CD4-positive, alpha-beta T cell treated with Interferon gamma for 1 hour (primary cell): ENCODE data around the gene SF3B3.

Experiments used
- DNase-seq: peaks from one replicate; pipeline ENCODE4 v3.0.0-alpha.2; 2020

The SF3B3 gene

DNA sequence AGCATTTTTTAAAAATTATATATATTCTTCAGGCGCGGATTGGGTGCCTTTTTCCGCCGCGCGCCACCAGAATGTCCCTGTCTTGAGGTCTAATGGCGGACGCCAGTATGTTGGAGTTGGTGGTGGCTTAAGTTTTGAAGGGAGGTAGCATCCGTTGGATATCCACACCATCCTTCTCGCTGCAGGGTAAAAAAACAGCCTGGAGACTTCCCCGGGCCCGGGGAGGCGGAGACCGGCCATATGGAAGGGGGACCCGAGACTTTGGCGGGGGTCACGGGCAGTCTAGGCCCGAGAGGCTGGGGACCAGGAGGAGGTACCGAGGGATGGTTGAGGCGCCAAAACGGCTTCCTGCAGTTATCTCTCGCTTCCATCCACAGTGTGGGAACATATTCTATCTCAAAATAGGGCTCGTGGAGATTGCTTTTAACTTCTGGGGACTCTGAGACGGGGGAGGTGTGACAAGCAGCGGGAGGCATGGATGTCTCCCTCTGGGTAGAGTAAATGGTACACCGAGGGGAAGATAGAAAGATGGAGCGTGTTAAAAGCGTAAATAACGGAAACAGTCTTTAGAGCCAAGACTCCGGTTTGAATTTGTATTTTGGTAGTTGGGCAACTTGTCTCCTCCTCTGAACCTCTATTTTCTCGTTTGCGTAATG lies at the start of gene SF3B3:
Gene SF3B3 (plus strand): TSS at position 74 of the 656 bp plus-strand sequence. CDS start 2,841 bp downstream, outside the sequence.
- peak; percentile 72 for DNase-seq

DNA sequence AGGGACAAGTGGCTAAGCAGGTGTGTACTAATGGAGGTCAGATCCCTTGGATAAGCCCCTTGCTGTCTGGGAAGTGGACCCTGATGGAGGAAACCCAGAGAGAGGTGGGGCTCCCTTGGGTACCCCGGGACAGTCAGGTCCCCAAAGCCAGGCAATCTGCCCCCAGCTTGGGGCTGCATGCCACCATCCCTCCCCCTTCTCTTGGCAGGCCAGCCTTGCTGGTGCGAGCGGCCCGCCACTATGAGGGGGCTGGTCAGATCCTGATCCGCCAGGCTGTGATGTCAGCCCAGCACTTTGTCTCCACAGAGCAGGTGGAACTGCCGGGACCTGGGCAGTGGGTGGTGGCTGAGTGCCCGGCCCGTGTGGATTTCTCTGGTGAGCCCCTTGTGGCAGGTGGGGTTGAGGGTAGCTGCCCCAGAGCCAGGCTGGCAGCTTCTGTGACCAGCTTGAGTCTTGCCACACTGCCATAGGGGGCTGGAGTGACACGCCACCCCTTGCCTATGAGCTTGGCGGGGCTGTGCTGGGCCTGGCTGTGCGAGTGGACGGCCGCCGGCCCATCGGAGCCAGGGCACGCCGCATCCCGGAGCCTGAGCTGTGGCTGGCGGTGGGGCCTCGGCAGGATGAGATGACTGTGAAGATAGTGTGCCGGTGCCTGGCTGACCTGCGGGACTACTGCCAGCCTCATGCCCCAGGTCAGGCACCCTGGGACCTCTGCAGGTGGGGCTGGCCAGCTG lies 49.1 kb upstream of the SF3B3 start:
- no peak for DNase-seq

DNA sequence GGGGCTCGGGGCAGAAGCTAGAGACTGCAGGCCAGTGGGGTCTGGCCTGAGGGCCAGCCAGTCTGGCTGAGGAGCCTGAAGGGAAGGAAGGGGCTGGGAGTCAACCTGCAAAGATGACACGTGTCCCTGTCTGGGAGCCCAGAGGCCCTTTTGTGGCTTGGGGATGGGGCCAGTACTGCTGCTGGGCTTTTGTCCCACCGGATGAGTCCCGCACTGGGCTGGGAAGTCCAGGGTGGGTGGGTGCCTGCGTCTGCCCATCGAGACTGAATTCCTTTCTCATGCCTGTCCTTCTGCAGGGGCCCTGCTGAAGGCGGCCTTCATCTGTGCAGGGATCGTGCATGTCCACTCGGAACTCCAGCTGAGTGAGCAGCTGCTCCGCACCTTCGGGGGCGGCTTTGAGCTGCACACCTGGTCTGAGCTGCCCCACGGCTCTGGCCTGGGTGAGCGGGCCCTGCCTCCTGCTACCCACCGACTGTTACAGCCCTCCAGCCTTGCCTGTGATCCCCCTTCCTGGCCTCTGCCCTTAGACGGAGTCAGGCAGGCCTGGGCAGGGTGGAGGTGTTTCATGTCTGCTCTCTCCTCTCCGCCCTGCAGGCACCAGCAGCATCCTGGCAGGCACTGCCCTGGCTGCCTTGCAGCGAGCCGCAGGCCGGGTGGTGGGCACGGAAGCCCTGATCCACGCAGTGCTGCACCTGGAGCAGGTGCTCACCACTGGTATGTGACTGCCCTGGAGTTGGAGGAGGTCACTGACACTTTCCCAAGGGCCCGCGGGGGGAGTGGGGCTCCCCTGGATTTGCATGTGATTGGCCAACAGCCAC lies 48.4 kb upstream of the SF3B3 start:
- DNase-seq: no peak

DNA sequence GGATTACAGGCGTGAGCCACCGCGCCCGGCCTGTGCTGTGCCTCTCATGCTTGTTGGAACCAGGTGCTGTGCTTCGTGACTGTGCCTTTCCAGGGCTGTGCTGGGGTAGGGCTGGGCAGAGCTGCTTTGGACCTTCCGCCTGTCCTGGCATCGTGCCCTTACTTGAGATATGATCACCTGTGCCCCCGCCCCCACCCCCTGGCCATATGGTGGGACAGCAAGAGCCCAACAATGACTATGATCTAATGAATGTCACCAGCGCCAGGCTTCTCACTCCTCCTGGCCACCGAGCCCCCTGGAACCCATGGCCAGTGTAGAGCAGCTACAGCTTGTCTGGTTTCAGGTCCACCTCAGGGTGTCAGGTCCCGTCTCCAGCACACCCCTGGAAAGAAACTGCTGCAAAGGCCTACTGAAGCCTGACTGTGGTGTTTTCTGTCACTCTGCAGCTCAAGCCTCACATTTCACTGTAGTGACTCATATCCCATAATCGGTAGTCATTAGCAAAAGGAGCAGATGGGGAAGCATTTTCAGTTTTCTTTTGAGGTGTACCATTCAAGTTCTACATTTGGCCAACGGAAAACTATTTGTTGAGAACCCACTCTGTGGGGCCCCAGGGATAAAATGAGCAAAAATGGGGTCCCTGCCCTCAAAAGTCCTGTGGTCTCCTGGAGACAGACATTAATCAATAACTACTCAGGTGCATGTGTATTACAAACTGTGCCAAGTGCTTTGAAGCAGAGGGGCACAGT lies 47.2 kb upstream of the SF3B3 start:
- DNase-seq: no peak

DNA sequence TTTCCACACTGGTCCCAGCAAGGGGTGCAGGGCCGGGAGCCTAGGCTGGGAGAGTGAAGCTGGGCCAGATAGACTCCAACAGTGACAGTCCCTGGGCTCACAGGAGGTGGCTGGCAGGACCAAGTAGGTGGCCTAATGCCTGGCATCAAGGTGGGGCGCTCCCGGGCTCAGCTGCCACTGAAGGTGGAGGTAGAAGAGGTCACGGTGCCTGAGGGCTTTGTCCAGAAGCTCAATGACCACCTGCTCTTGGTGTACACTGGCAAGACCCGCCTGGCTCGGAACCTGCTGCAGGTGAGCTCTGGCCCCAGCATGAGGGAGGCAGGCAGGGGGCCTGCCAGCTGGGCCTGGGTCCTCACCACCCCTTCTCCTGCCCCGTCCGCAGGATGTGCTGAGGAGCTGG lies 45.4 kb upstream of the SF3B3 start:
- DNase-seq: no peak

DNA sequence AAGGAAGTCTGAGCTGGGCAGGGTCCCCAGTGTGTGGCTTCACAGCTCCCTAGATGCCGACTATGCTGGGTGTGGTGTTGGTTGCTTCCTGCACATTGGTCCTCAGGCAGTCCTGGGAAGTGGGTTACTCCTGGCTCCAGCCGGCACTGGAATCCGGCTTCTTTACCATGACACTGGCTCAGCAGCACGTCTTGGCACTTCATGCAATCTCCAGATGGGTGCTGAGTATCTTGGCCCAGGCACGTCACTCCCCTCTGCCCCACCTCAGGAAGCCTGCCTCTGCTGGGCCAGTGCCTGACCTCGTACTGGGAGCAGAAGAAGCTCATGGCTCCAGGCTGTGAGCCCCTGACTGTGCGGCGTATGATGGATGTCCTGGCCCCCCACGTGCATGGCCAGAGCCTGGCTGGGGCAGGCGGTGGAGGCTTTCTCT lies 44.7 kb upstream of the SF3B3 start:
- no peak for DNase-seq

DNA sequence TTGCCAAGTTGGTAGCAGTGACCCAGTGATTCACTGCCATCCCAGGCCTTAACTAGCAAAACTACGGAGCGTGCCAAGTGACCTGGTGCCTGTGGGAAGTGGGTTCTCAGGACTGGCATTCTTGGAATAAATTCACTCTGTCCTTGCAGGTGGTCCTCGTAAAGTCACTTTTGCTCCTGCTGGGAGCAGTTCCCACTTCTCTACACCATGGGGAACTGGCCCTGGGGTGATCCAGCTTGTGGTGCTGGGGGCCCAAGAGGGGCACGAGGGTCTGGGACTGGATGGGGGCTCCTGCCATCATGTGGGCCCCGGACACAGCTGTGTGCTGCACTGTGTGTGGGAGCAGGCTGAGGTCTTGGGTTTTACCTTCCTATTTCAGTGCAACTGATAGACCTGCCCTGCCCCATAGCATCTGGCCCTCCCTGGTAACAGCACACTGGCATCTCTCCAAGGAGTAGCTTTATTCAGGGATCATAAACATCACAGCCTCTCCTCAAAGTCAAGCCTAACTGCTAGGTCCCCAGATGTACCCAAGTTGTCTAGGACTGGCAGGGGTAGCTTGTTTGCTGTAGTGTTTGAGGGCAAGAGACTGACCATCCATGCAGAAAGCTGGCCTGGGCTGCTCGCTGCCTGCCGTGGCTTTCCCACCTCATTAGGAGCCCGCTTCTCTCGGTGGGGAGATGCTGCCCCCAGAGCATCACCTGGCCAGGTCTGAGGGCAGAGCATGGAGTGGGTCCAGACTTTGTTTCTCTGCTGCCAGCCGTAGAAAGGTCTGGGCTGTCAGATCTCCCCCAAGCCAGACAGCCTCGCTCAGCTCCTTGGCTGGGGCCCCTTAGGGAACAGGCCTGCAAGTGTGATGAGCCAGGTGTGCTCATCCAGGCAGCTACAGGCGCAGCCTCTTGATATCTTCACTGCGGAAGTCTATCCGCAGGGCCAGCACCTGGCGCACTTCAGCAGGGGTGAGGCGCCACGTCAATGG lies 43.2 kb upstream of the SF3B3 start:
- DNase-seq: no peak

DNA sequence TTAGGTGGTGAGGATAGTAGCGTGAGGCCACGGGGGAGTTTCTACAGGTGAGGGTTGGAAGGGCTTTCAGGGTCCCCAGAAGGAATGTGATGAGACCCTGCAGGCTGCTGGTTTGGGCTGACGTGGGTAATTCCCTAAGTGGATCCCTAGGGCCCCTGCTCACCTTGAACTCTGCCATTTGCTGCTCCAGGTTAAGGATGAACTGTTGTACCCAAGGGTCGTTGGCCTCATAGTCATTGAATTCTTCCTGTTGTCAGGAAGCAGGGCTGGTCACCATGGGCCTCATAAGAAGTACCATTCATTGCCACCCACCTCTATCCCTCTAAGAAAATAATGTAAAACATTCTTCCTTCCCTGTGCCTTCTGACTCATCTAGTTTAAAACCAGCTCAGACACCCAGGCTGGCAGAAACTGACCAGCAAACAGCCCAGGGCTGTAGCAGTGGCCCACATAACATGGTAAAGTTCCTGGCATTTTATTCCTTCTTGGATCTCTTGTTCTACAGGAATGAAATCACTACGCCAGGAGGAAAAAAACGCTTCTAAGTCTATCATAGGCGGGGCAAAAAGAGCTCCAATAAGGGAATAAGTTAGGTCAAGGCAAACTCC lies 41.6 kb upstream of the SF3B3 start:
- DNase-seq: no peak

DNA sequence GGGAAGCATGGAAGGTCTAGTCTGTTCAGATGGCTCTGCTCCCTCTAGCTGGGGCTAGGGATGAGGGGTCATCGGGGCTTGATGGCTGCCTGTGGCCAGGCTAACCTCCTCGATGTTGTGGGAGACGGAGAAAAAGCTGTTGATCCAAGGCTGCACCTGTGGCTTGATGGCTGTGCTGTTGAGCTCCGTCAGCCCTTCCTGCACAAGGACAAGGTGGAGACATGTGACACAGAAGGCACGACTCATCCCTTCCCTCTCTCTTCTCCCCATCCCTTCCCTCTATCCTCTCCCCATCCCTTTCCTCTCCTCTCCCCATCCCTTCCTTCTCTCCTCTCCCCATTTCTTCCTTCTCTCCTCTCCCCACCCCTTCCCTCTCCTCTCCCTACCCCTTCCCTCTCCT lies 41.0 kb upstream of the SF3B3 start:
- DNase-seq: no peak

DNA sequence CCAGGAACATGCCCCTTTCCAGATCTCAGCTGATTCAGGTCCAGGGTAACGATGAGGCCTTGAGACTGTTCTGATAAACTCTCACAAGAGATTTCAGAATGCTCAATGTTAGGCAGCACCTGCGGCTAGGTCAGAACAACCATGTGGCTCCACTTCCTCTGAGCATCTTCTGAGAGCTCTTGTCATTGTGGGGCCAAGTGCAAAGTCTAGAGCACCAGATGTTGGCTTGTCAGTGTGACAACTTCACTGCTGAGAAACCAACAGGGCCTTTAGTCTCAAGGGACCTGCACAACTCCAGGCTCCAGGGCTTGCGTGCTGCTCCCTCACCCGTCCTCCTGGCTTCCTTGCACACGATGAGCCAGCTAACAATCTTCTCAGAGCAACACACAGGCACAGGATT lies 40.2 kb upstream of the SF3B3 start:
- no peak for DNase-seq

DNA sequence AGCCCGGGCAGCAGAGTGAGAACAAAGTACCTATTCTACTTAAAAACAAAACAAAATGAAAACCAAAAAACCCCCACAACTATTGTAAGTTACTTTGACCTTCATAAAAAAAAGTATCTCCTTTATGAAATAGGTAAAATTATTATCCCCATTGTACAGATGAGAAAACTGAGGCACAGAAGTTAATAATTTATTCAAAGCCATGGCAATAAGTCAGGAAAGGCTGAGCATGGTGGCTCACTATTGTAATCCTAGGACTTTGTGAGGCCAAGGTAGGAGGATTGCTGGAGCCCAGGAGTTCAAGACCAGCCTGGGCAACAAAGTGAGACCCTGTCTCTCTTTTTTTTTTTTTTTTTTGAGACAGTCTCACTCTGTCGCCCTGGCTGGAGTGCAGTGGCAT lies 38.7 kb upstream of the SF3B3 start:
- DNase-seq: no peak

DNA sequence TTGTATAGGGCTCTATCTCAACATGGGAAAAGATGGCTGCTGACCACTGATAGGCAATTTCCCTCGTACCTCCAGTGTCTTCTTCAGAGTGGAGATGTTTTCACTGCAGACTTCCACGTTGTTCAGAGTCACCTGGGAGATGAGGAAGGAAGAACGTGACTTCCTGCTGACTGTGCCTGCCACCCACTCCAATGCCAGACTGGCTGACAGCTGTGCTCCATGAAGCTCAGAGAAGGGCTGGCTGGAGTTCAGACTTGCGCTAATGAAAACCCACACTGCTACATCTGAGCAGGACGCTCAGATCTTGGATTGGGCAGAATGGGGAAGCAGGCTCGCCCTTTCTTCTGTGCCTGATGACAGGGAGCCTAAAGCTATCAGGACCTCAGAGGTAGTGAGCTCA lies 33.4 kb upstream of the SF3B3 start:
- DNase-seq: no peak

DNA sequence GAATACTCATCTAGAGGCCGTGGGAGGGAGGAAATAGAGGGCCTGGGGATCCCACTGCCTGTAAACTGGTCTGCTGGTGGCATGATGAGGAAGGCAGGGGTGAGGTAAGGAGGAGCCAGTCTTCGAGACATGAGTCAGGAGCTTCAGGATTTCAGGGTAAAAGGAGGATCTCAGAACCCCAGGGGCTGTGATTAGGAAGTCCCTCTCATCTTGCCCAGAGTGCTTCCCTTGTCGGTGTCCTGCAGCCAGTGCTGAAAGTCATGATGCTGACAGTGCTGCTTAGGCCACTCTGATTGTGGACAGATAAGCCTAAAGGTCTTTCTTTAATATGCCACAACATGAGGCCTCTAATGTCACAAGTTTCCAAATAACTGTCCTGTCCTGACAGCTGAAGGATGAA lies 29.8 kb upstream of the SF3B3 start:
- DNase-seq: no peak

DNA sequence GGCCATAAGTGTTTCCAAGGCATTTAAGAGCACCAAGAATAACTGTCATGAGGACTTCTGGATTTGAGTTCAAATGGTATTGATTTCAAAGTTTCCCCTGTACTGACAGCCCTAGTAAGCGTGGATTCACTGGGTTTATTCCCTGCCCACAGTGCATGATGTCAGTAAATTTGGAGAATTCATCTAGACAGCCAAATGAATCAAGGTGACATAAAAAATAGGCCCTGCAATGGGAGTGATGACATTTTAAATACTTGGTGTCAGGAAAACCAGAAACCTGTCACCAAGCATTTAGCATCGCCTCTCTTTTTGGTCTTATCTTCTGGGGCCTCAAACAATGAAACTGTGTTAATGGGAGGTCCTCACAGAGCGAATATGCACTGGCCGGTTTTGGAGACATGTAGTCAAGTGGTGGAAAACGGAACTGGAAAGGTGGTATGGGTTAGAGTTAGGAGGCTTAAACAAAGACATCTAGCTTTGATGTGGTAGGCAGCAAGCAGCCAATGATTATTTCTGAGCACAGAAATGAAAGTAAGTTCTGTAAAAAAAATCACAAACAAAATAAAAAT lies 29.3 kb upstream of the SF3B3 start:
- no peak for DNase-seq

DNA sequence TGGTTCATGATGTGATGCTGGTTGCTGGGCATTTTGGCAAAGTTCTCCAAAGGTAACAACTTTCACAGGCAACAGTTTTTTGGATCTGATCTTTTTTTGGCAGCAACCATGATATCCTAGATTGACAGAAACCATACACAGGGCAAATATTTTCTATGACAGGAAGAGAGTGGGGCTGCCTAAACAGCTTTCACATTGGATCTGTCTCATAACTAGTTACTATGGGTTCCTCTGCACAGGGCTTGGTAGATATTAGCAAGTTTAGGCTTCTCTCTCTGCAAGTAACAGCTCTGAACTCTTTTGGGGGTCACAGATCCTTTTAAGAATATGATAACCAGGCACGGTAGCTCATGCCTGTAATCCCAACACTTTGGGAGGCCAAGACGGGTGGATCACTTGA lies 28.8 kb upstream of the SF3B3 start:
- no peak for DNase-seq

DNA sequence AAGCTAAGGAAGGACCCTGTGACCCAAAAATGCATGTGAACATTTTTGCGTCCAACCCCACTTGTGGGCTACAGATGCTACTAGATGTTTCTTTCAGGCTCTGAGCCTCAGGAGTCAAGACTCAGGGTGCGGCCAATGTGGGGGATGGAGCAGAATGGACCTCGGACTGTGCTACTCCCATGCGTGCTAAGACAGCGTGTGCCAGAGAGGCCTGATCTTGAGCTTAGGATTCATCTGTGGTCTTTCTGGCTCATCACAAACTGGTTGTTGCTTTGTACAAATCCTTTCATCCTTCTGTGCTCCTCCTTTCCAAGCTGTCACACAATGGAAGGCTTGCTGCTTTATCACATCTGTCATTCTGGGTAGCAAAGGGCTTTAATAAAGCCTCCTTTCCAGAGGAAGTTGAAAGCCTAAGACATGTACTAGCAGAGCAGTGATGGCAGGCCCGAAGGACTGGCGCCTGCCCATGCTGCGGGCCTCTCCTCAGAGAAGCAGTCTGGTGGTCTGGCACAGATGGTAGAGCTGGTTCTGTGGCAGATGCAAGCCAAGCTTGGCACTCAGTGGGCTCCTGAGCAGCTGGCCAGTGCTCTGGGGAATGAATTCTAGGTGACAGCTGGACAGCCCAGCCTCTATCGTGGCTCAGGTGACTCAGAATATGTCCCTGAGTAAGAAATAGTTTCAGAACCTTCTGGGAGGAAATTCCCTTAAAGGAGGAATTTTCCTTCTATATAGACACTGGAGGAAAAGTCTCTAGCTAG lies 28.0 kb upstream of the SF3B3 start:
- DNase-seq: no peak

DNA sequence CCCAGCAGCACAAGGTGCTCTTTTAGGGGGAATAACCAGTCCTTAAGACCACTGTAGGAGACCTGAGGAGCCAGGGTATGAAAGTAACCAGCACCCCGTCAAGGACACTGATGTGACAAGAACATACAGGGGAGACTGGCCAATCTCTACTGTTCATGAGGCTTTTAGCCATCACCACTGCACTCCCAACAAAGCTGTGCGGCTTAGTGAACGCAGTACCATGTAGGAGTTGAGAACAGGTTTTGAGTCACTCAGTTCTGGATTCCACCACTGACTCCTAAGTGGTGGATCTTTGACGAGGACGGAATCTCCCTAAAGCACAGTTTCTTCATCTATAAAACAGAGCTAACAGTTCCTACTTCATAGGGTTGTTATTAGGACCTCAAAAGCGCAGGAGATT lies 27.1 kb upstream of the SF3B3 start:
- DNase-seq: no peak

DNA sequence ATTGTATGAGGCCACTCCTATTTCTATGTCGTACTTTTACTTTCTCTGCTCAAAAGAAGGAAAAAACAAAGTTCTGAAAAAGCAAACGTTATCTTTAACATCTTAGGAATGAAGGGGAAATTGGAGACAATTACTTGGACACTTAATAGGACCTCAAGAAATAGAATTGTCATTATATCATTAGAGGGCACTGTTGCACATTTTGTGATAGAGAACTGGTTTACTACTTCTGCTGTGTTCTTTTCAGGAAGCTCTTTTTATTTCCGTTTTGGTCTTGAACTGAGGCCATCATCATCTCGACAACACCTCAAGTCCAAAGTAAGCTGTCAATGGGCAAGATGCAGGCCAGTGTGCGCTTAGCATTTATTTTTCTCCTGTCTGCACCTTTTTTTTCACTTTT lies 14.9 kb upstream of the SF3B3 start:
- no peak for DNase-seq

DNA sequence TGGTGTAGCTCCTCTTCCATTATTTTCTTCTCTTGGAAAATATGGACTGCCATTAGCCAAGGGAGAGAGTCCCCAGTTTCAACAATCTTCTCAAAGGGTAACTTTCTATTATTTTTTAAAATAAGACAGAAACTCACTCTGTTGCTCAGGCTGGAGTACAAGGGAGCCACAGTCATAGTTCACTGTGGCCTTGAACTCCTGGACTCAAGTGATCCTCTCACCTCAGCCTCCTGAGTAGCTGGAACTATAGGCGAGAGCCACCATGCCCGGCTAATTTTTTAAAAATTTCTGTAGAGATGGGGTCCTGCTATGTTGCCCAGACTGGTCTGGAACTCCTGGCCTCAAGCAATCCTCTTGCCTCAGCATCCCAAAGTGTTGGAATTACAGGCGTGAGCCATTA lies 13.4 kb upstream of the SF3B3 start:
- no peak for DNase-seq

DNA sequence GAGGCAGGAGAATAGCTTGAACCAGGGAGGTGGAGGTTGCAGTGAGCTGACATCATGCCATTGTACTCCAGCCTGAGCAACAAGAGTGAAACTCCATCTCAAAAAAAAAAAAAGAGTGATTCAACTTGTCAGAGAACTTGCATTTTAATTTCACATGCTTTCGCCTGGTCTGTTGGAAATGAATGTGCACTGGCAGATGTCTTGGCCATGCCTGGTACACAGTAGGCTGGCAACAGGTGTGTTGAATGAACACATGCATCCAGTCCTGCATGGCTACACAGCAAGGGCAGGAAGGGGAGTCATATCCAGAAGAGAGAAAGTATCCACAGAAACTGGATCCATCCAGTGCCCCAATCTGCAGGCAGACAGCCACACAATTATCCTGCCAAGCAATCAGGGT lies 11.8 kb upstream of the SF3B3 start:
- no peak for DNase-seq
